Spinal cord (tissue), 10 donors: Measurements from ENCODE around the gene ANXA5. TPM values are rescaled to one million over a fixed set of nuclear protein-coding genes. Genes with fewer than 3 reads are reported as not detected.
"Not testable (repeated sequence)": the region's sequence is repeated elsewhere in the genome, so short reads cannot be mapped to it uniquely, and the experiment has no call there.

ENCODE experiments used
- DNase-seq, 6 donors: peaks; one replicate each; pipeline versions ENCODE4 v3.0.0 to v3.0.0-alpha.2; 2013 to 2015; ENCODE audit warnings: low spot score in 6 of 6, low read depth in 4 of 6
- H3K27ac ChIP-seq: one replicate; pipeline ENCODE4 v1.5.1; 2013; ENCODE audit warnings: low read depth, low read length, control low read depth
- H3K27me3 ChIP-seq: one replicate; pipeline ENCODE4 v1.6.1; 2013; ENCODE audit warnings: low read length; ENCODE audit not compliant: control insufficient read depth, insufficient read depth
- H3K36me3 ChIP-seq: one replicate; pipeline ENCODE4 v1.6.1; 2013; ENCODE audit warnings: low read length; ENCODE audit not compliant: control insufficient read depth, insufficient read depth
- H3K4me1 ChIP-seq: one replicate; pipeline ENCODE4 v1.6.1; 2013; ENCODE audit warnings: low read length; ENCODE audit not compliant: control insufficient read depth, insufficient read depth
- H3K4me3 ChIP-seq: one replicate; pipeline ENCODE4 v1.5.1; 2013; ENCODE audit warnings: low read depth, low read length, control low read depth
- H3K9me3 ChIP-seq: one replicate; pipeline ENCODE4 v1.6.1; 2013; ENCODE audit warnings: low read length; ENCODE audit not compliant: control insufficient read depth, insufficient read depth
- WGBS: methylation state at CpG from one replicate; pipeline ENCODE4 v1.1.5; 2013; ENCODE audit warnings: missing lambda C conversion rate; ENCODE audit not compliant: insufficient coverage; 5-methylcytosine and 5-hydroxymethylcytosine counted together
- polyA plus RNA-seq, 2 donors: library from polyadenylated mRNA; unstranded; fragments of 120-200 nt; gene quantifications; one replicate each; pipeline ENCODE4 v1.2.1, GENCODE V29; 2013; ENCODE audit not compliant: insufficient read length in 2 of 2
- total RNA-seq, 2 donors: library from RNA; depleted of rRNA in 1 of 2; stranded (reverse); fragments of 120-200 nt in 1 of 2; fragments of >200 nt in 1 of 2; gene quantifications; one replicate each; pipeline versions ENCODE4 v1.2.3 to v1.2.4, GENCODE V29; 2013 to 2014
- donor health status: healthy.

ANXA5 gene
- total and polyA plus RNA-seq, 4 donors, result 217 to 385 (median 352) TPM

DNA sequence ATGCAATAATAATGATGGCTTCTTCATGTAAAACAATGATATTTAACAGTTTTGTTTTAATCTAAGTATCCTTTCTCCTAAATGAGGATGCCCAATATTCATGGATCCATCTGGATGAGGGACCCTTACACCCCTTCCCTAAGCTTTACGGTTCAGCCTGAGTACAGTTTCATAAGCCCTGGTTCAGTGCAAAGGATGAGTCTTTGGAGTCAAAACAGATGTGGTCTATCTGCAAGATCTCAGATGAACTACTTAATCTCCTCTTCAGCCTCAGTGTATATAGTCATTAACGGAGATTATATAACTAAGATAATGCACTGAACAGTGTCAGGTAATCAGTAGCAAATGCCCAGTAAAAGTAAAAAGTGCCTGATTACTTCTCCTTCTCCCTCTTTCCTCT lies 22.1 kb downstream of the ANXA5 start:
- Histone ChIP-seq H3K9me3 (no peaks in the 10 kb centered on the region), H3K4me1 (no peaks in the 10 kb centered on the region), H3K4me3 (no peak overlapping the region), H3K36me3 (peaks cover 4% of the 10 kb centered on the region), H3K27ac (no peak overlapping the region), H3K27me3 (no peaks in the 10 kb centered on the region)
- DNase-seq, result no peak
- no CpG with 5 or more reads among the region's 2 CpGs for WGBS

DNA sequence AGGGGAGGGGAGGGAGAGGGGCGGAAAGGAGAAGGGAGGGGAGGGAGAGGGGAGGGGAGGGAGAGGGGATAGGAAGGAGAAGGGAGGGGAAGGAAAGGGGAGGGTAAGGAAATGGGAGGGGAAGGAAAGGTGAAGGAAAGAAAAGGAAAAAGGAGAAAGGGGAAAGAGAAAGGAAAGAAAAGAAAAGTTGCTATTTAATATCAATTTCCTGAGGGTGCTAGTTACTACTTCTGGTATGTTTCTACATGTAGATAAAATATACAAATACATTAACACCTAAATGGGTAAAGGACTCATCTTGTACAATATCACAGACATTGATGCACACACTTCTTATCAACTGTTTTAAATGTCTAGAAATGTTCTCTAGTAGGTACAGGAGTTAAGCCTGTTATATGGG lies 22.6 kb downstream of the ANXA5 start:
- Histone ChIP-seq H3K4me1 (no peaks in the 10 kb centered on the region), H3K9me3 (no peaks in the 10 kb centered on the region), H3K27me3 (no peaks in the 10 kb centered on the region), H3K36me3 (peaks cover 4% of the 10 kb centered on the region), H3K27ac (no peak overlapping the region), H3K4me3 (no peak overlapping the region)
- no peak for DNase-seq
- no CpG with 5 or more reads among the region's 1 CpG for WGBS

DNA sequence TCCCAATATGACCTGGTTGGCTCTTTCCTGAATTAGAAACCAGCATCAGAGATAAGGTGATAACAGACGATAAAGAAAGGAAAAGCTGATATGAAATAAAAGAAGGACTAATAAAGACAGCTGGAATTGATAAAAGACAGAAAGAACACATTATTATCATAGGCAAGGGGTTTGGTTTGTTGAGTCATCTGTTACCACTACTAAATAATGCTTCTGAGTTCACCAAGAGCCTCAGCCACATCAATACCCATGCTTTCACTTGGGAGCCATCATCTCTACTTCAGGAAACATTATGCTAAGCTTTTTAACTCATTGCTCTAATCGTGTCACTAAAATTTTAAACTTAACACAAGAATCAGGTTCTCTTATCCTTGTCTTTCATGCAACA lies 27.6 kb downstream of the ANXA5 start:
- no peak for DNase-seq
- no peaks in the 10 kb centered on the region for H3K36me3 ChIP-seq
- WGBS, result 67% methylated on average over 1 of the region's 2 CpGs

DNA sequence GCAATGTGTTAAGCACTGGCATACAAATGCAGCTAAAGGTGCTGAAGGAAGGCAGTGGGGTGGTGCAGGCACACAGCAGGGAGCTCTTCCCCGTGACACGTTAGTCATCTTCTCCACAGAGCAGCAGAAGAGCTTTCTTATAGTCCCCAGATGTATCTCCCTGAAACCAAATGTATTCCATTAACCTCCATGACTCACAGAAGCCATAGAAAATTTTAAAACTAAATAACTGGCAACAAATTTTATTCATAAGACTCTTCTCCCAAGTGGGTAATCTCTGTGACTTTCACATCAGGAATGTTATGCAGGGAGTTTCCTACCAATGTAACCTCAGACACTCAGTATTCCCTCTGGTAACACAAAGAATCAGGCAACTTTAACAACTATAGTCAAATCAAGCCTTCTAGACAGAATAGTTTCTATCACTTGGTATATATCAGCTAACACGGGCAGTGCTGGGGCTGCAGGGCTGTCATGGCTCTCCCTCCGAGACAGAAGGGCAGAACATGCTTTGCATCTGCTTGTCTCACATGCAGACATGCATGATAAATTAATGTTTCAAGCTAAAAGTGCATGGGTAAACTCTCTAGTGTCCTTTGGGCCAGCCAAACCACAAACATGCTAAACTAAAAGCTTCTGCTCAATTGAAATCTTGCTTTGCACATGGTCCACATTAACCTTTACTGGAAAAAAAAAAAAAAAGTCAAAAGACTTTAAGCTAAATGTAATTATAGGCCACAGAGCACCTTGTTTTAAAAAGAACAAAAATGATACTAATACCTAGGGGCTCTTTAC lies 28.2 kb downstream of the ANXA5 start:
- no peak for DNase-seq
- Histone ChIP-seq H3K4me3 (no peak overlapping the region), H3K27ac (no peak overlapping the region), H3K36me3 (no peaks in the 10 kb centered on the region), H3K4me1 (no peaks in the 10 kb centered on the region), H3K9me3 (no peaks in the 10 kb centered on the region), H3K27me3 (no peaks in the 10 kb centered on the region)
- WGBS, result 91% methylated on average over 4 of the region's 4 CpGs

More for the DNA sequence above, 27.6 kb downstream of the ANXA5 start:
- Histone ChIP-seq H3K4me1 (no peaks in the 10 kb centered on the region), H3K27me3 (no peaks in the 10 kb centered on the region), H3K4me3 (no peak overlapping the region), H3K9me3 (no peaks in the 10 kb centered on the region), H3K27ac (no peak overlapping the region)

DNA sequence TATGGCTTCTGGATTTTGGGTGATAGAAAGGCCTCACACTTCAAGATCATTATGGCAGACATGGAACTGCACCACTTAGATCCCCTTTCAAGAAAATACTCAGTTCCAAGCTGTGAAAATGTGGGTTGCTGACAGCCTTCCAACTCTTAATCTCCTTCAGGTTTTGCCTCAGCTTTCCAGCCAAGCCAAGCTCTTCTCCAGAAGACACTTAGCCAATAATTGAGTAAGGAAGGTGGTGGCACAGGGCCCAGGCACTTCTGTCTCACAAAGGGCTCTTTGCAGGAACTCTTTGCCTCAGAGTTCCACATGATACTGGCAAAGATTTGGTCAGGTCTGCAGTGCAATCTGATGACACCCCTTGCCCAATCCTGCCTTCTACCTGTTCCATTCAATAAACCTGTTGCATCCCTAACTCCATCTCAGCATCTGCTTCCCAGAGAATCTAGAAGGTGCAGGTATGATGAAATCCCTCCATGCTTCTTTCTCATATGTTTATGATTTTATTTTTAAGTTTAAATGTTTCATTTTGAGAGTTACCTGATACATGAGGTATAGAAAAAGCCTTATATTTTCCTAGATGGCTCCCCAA lies 30.6 kb downstream of the ANXA5 start:
- Histone ChIP-seq H3K4me3 (no peak overlapping the region), H3K36me3 (no peaks in the 10 kb centered on the region), H3K9me3 (no peaks in the 10 kb centered on the region), H3K27ac (no peak overlapping the region), H3K27me3 (no peaks in the 10 kb centered on the region), H3K4me1 (no peaks in the 10 kb centered on the region)
- peak in 1 of 6 donors; percentile 15 for DNase-seq

DNA sequence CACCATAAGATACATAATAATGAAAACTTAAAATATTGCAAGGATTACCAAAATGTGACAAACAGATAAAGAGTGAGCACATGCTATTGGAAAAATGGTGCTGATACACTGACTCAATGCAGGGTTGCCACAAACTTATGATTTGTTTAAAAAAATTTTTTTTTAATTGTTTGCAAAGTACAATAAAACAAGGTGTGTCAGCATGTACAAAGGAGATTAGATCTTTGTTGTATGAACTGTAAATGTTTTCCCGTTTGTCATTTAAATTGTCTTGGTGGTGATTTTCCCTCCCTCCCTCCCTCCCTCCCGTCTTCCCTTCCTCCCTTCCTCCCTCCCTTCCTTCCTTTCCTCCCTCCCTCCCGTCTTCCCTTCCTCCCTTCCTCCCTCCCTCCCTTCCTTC lies 31.4 kb downstream of the ANXA5 start:
- H3K4me3 ChIP-seq, result no peak overlapping the region
- H3K4me1 ChIP-seq, result no peaks in the 10 kb centered on the region
- H3K27ac ChIP-seq, result no peak overlapping the region
- WGBS, result no CpG with 5 or more reads among the region's 3 CpGs
- no peaks in the 10 kb centered on the region for H3K27me3 ChIP-seq
- no peaks in the 10 kb centered on the region for H3K36me3 ChIP-seq
- no peaks in the 10 kb centered on the region for H3K9me3 ChIP-seq
- DNase-seq, result no peak

- Histone ChIP-seq H3K4me1 (no peaks in the 10 kb centered on the region), H3K27ac (no peak overlapping the region), H3K36me3 (no peaks in the 10 kb centered on the region), H3K27me3 (no peaks in the 10 kb centered on the region), H3K4me3 (no peak overlapping the region), H3K9me3 (no peaks in the 10 kb centered on the region)
- DNase-seq, result no peak
- no CpG with 5 or more reads among the region's 5 CpGs for WGBS
Observed at GRCh38 chr4:121662225-121662624, 34.6 kb downstream of the ANXA5 start.

DNA sequence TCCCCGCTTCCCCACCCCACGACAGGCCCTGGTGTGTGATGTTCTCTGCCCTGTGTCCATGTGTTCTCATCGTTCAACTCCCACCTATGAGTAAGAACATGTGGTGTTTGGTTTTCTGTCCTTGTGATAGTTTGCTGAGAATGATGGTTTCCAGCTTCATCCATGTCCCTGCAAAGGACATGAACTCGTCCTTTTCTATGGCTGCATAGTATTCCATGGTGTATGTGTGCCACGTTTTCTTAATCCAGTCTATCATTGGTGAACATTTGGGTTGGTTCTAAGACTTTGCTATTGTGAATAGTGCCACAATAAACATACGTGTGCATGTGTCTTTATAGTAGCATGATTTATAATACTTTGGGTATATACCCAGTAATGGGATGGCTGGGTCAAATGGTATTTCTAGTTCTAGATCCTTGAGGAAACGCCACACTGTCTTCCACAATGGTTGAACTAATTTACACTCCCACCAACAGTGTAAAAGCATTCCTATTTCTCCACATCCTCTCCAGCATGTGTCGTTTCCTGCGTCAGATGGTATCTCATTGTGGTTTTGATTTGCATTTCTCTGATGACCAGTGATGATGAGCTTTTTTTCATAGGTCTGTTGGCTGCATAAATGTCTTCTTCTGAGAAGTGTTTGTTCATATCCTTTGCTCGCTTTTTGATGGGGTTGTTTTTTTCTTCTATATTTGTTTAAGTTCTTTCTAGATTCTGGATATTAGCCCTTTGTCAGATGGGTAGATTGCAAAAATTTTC lies 36.4 kb downstream of the ANXA5 start:
- not testable (repeated sequence) for DNase-seq, H3K4me1 ChIP-seq, H3K4me3 ChIP-seq, H3K27ac ChIP-seq, H3K9me3 ChIP-seq, H3K27me3 ChIP-seq, H3K36me3 ChIP-seq
- WGBS, result no CpG with 5 or more reads among the region's 10 CpGs

DNA sequence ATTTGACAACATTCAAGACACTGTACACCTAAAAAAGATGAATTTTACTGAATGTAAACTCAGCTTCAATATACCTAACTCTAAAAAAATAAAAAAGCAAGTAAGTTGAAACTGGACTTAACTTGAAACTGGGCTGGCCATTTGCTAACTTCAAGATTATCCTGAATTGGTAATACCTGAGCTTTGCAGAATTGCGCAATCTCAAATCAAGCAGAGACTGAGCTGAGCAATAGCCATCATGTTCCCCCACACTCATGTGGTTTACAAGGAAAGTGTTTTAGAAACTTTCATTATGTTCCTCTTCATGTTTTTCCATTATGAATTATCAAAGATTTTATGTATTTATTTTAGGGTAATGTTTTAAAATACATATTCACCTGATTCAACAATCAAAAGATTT lies 38.7 kb downstream of the ANXA5 start:
- WGBS, result no CpG with 5 or more reads among the region's 1 CpG
- H3K4me1 ChIP-seq, result no peaks in the 10 kb centered on the region

More for the DNA sequence above, 38.7 kb downstream of the ANXA5 start:
- DNase-seq, result no peak
- Histone ChIP-seq H3K9me3 (no peaks in the 10 kb centered on the region), H3K27ac (no peak overlapping the region), H3K27me3 (no peaks in the 10 kb centered on the region), H3K36me3 (no peaks in the 10 kb centered on the region), H3K4me3 (no peak overlapping the region)
